Measurements from ENCODE around the gene CLIC1.

CLIC1 gene

GRCh38 chr6:31736021-31736767 is at the start of gene CLIC1:
Gene CLIC1, minus strand, starts transcription at chr6:31736530. Its CDS starts 230 bp downstream, at chr6:31736300.
- DNase-seq (ENCODE audit: extremely low spot score): peak; percentile 74
- POLR2A ChIA-PET: interaction anchor here (0.6 to 6.3 kb wide), 16 partner anchors 11 to 127 kb away, joined by 3 to 57 read pairs (median 4); partner anchors contain the start of genes ABHD16A, C6orf47, GPANK1 and HSPA1B
- CTCF ChIA-PET: interaction anchor here (0.9 to 1.2 kb wide), 2 partner anchors 34 to 71 kb away, joined by 3 read pairs; partner anchors contain the start of gene LSM2
- TF ChIP-seq NFRKB (IDR thresholded peaks at IDR 0.05) (no peak), SUZ12 (IDR thresholded peaks at IDR 0.05) (no peak), ELF4 (IDR thresholded peaks at IDR 0.05) (peak; percentile 63; the same call in 1 of the 2 replicates), L3MBTL2 (conservative IDR thresholded peaks at IDR 0.05) (peak; percentile 93), ZNF384 (IDR thresholded peaks at IDR 0.05) (no peak)

- ChIA-PET CTCF (no interaction called here), POLR2A (interaction anchor here (1.1 to 2.1 kb wide), 3 partner anchors 10 to 42 kb away, joined by 3 to 6 read pairs (median 6); partner anchors contain the start of genes HSPA1B, LSM2 and VARS1)
- TF ChIP-seq SUZ12 (IDR thresholded peaks at IDR 0.05): no peak
- TF ChIP-seq ZNF384 (IDR thresholded peaks at IDR 0.05): no peak
- no peak for TF ChIP-seq PKNOX1 (IDR thresholded peaks at IDR 0.05)
- no peak for TF ChIP-seq HDGF (IDR thresholded peaks at IDR 0.05; ENCODE audit: borderline replicate concordance)
- TF ChIP-seq TARDBP (IDR thresholded peaks at IDR 0.05): no peak
- TF ChIP-seq FOXM1 (IDR thresholded peaks at IDR 0.05; ENCODE audit: borderline replicate concordance): no peak
- no peak for TF ChIP-seq SP1 (IDR thresholded peaks at IDR 0.05)
- no peak for TF ChIP-seq ARNT (IDR thresholded peaks at IDR 0.05)
- no peak for TF ChIP-seq FOXA1 (IDR thresholded peaks at IDR 0.05)
- TF ChIP-seq CTBP1 (IDR thresholded peaks at IDR 0.05; ENCODE audit: borderline replicate concordance): no peak
- TF ChIP-seq ELF4 (IDR thresholded peaks at IDR 0.05): no peak
- no peak for TF ChIP-seq BHLHE40 (IDR thresholded peaks at IDR 0.05; ENCODE audit: borderline replicate concordance)
- DNase-seq (ENCODE audit: extremely low spot score): no peak
Measured at GRCh38 chr6:31785475-31785874, 49.1 kb upstream of the CLIC1 start.

DNA sequence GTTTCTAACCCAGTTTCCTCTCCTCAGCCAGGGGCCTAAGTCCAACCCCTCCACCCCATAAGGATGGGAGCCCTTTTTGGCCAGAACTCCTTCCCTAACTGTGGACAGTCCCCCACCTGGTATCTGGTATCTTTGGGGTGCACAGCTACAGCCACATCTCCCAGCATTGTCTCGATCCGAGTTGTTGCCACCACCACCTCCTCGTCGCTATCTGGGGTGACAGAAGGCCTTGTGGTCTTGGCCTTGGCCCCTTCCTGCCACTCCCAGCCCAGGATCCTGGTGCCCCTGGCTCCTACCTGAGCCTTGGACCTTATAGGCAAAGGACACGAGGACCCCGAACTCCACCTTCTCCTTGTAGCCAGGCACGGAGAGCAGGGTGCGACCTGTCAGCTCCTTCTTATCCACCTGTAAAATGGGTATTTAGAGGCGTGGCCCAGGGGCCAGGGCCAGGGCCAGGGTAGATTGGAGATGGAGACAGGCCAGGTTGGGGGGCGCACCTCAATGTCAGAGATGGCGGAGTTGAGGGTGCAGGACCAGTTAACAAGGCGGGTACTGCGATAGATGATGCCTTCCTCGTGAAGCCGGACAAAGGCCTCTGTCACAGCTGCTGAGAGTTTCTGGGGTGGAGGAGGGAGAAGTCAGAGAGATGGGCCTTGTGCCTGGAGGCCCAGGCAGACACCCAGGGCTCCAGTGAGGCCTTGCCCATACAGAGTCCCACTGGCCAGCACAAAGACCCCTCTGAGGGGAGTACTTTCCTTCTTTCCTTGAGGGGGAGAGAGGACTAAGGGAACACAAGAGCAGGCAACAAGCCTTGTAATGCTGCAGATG is 48.0 kb upstream of the CLIC1 start:
- TF ChIP-seq ARNT (IDR thresholded peaks at IDR 0.05): no peak
- no peak for TF ChIP-seq FOXM1 (IDR thresholded peaks at IDR 0.05; ENCODE audit: borderline replicate concordance)
- no peak for TF ChIP-seq LEF1 (IDR thresholded peaks at IDR 0.05; ENCODE audit: borderline replicate concordance)
- TF ChIP-seq L3MBTL2 (conservative IDR thresholded peaks at IDR 0.05): no peak
- no peak for TF ChIP-seq SP1 (IDR thresholded peaks at IDR 0.05)
- TF ChIP-seq HDGF (IDR thresholded peaks at IDR 0.05; ENCODE audit: borderline replicate concordance): no peak
- no peak for TF ChIP-seq BHLHE40 (IDR thresholded peaks at IDR 0.05; ENCODE audit: borderline replicate concordance)
- TF ChIP-seq ZNF384 (IDR thresholded peaks at IDR 0.05): no peak
- TF ChIP-seq CTBP1 (IDR thresholded peaks at IDR 0.05; ENCODE audit: borderline replicate concordance): no peak
- TF ChIP-seq ELF4 (IDR thresholded peaks at IDR 0.05): no peak
- TF ChIP-seq FOXK2 (IDR thresholded peaks at IDR 0.05): no peak
- no peak for TF ChIP-seq FOXA1 (IDR thresholded peaks at IDR 0.05)
- no peak for TF ChIP-seq TARDBP (IDR thresholded peaks at IDR 0.05)
- ChIA-PET POLR2A (interaction anchor here (0.7 to 2.1 kb wide), 4 partner anchors 22 to 119 kb away, joined by 3 to 6 read pairs (median 4); partner anchors contain the start of genes GPANK1, HSPA1B and LSM2), CTCF (no interaction called here)
- DNase-seq (ENCODE audit: extremely low spot score): no peak

GRCh38 chr6:31782126-31782855 is 46.0 kb upstream of the CLIC1 start:
- POLR2A ChIA-PET: no interaction called here
- TF ChIP-seq FOXM1 (IDR thresholded peaks at IDR 0.05; ENCODE audit: borderline replicate concordance) (no peak), SUZ12 (IDR thresholded peaks at IDR 0.05) (no peak), ARNT (IDR thresholded peaks at IDR 0.05) (no peak), ELF4 (IDR thresholded peaks at IDR 0.05) (no peak), PKNOX1 (IDR thresholded peaks at IDR 0.05) (no peak), HDGF (IDR thresholded peaks at IDR 0.05; ENCODE audit: borderline replicate concordance) (no peak), ZNF384 (IDR thresholded peaks at IDR 0.05) (no peak), CTBP1 (IDR thresholded peaks at IDR 0.05; ENCODE audit: borderline replicate concordance) (no peak), SP1 (IDR thresholded peaks at IDR 0.05) (no peak), BHLHE40 (IDR thresholded peaks at IDR 0.05; ENCODE audit: borderline replicate concordance) (no peak), L3MBTL2 (conservative IDR thresholded peaks at IDR 0.05) (no peak), TARDBP (IDR thresholded peaks at IDR 0.05) (no peak), FOXA1 (IDR thresholded peaks at IDR 0.05) (no peak), FOXK2 (IDR thresholded peaks at IDR 0.05) (no peak)
- CTCF ChIA-PET: no interaction called here
- no peak for DNase-seq (ENCODE audit: extremely low spot score)

DNA sequence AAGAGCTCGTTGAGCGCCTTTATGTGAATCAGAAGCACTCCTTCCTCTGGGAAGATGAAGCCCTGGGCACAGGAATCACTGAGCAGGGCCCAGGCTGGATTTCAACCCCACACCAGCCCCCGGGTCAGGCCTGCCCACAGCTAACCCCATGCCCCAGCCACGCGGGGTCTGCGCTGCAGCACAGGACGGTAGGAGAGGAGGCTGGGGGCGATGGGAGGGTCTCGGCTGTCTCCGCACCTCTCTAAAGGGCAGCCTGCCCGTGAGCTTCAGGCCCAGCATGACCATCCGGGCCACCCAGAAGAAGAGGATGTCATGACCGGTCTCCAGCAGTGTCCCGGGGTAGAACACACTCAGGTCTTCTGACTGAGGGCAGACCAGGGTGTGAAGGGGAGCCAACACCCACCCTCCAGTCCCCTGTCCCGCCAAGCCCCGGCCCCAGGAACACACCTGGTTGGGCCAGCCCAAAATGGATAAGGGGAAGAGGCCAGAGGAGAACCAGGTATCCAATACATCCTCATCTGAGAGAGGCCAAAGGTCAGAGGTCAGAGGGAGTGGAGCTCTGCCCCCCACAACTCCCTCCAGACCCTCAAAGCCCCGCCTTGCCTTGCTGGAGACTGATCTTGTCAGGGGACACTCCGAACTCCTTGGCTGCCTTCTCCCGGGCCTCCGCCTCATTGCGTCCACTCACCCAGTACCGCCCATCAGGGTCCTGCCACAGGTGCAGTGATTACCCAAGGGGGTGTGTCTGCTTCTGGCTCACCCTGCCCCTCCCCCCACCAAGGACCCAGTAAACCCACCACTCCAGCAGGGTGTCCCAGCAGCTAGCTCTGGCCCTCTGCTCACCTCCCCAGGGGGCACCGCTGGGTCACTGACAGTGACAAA is 45.2 kb upstream of the CLIC1 start:
- POLR2A ChIA-PET: interaction anchor here (0.6 kb wide), 2 partner anchors 9 to 347 kb away, joined by 3 read pairs; partner anchors contain the start of gene ATF6B
- CTCF ChIA-PET: interaction anchor here (1.7 kb wide), 1 partner anchor 10 kb away, joined by 6 read pairs; no protein-coding TSS in a partner anchor
- TF ChIP-seq L3MBTL2 (conservative IDR thresholded peaks at IDR 0.05) (no peak), ELF4 (IDR thresholded peaks at IDR 0.05) (no peak), SUZ12 (IDR thresholded peaks at IDR 0.05) (no peak), NFRKB (IDR thresholded peaks at IDR 0.05) (no peak), LEF1 (IDR thresholded peaks at IDR 0.05; ENCODE audit: borderline replicate concordance) (no peak), TARDBP (IDR thresholded peaks at IDR 0.05) (no peak), ZNF384 (IDR thresholded peaks at IDR 0.05) (no peak), HDGF (IDR thresholded peaks at IDR 0.05; ENCODE audit: borderline replicate concordance) (no peak), ARNT (IDR thresholded peaks at IDR 0.05) (no peak), BHLHE40 (IDR thresholded peaks at IDR 0.05; ENCODE audit: borderline replicate concordance) (no peak), FOXA1 (IDR thresholded peaks at IDR 0.05) (no peak), FOXM1 (IDR thresholded peaks at IDR 0.05; ENCODE audit: borderline replicate concordance) (no peak), SP1 (IDR thresholded peaks at IDR 0.05) (no peak), FOXK2 (IDR thresholded peaks at IDR 0.05) (no peak), CTBP1 (IDR thresholded peaks at IDR 0.05; ENCODE audit: borderline replicate concordance) (no peak), PKNOX1 (IDR thresholded peaks at IDR 0.05) (no peak)
- DNase-seq (ENCODE audit: extremely low spot score): no peak
